ENCODE data around the gene EFNB3. TPM values are rescaled to one million over a fixed set of nuclear protein-coding genes. Genes with fewer than 3 reads are reported as not detected.

Gene EFNB3
- total RNA-seq, 2 donors from 2014 or later, result 0.33 to 0.78 TPM

DNA sequence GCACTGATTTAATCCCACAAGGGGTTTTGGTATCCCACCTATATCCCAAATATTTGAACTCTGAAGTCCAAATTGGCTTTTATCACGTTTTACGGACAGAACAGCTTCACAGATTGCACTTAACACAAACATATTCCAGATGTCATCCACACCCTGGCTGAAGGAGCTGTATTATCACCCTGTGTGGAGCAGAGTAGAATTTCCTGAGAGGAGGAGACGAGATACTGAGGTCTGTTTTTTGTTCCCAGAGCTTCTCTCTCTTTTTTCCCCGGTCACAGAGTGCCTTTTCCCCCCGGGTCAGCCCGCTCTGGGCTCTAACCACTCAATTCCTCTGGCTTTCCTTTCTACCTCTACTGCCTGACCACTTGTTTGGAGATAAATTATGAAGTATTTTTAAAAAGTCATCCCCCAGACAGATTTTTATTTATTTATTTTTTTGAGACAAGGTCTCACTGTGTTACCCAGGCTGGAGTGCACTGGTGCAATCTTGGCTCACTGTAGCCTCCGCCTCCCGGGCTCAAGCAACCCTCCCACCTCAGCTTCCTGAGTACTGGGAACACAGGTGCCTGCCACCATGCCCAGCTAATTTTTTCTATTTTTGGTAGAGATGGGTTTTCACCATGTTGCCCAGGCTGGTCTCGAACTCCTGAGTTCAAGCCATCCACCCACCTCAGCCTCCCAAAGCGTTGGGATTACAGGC lies 43.2 kb downstream of the EFNB3 start:
- 71 to 78% methylated on average over 10 of the region's 10 CpGs for WGBS, 2 donors
- no peak for DNase-seq

DNA sequence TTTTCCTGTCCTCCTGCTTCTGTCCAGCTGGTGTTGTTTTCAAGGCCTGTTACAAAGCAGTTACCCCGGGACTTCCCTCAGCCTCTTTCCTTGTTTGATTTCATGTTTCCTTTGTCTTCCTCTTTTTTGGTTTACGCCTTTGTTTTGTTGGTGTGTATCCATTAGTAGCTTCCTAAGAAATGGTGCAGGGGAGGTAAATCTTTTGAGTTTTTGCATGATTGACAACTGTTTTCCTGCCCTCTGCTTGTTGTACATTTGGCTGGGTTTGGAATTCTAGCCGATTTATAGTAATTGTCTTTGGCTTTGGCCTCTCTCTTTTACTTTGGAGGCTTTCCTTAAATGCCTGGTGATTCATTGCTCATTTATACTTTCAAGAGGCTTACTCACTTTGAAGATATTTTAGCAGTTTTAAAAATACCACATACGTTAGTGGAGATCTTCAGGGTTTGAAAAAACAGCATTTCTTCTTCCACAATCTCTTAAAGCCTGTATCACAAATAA lies 45.4 kb downstream of the EFNB3 start:
- no peak for DNase-seq
- no peak for ATAC-seq
- no peak overlapping the region for H3K27ac ChIP-seq
- H3K27me3 ChIP-seq, result no peaks in the 10 kb centered on the region
- intact Hi-C loops (cut with DNase I), result no loop called here
- H3K36me3 ChIP-seq (replicated peaks in 1 of 2; ENCODE audit: insufficient read depth in 1 of 2, low read depth in 2 of 2), result no peaks in the 10 kb centered on the region
- H3K4me3 ChIP-seq, result no peak overlapping the region
- no peaks in the 10 kb centered on the region for H3K4me1 ChIP-seq
- TF ChIP-seq POLR2A (IDR thresholded peaks at IDR 0.05), result no peak
- H3K9me3 ChIP-seq, result no peaks in the 10 kb centered on the region
- WGBS, 2 donors, result 65 to 84% methylated on average over 4 of the region's 4 CpGs

More for the DNA sequence above, 43.2 kb downstream of the EFNB3 start:
- intact Hi-C loops (cut with DNase I), result loop anchor here (5.0 kb wide), 1 partner anchor 234 kb away; no protein-coding TSS in a partner anchor
- TF ChIP-seq POLR2A (IDR thresholded peaks at IDR 0.05), result no peak
- TF ChIP-seq, protein P1, sequence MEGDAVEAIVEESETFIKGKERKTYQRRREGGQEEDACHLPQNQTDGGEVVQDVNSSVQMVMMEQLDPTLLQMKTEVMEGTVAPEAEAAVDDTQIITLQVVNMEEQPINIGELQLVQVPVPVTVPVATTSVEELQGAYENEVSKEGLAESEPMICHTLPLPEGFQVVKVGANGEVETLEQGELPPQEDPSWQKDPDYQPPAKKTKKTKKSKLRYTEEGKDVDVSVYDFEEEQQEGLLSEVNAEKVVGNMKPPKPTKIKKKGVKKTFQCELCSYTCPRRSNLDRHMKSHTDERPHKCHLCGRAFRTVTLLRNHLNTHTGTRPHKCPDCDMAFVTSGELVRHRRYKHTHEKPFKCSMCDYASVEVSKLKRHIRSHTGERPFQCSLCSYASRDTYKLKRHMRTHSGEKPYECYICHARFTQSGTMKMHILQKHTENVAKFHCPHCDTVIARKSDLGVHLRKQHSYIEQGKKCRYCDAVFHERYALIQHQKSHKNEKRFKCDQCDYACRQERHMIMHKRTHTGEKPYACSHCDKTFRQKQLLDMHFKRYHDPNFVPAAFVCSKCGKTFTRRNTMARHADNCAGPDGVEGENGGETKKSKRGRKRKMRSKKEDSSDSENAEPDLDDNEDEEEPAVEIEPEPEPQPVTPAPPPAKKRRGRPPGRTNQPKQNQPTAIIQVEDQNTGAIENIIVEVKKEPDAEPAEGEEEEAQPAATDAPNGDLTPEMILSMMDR (IDR thresholded peaks at IDR 0.05), result no peak
- ATAC-seq, result no peak
- H3K9me3 ChIP-seq, result no peaks in the 10 kb centered on the region
- no peak overlapping the region for H3K27ac ChIP-seq
- H3K27me3 ChIP-seq, result no peaks in the 10 kb centered on the region
- no peaks in the 10 kb centered on the region for H3K4me1 ChIP-seq
- H3K4me3 ChIP-seq, result no peak overlapping the region
- H3K36me3 ChIP-seq (replicated peaks in 1 of 2; ENCODE audit: insufficient read depth in 1 of 2, low read depth in 2 of 2), result no peaks in the 10 kb centered on the region

GRCh38 chr17:7754656-7755055 lies 49.7 kb downstream of the EFNB3 start:
- WGBS, 2 donors, result 84 to 89% methylated on average over 5 to 8 of the region's 8 CpGs

GRCh38 chr17:7755095-7755890 lies 50.3 kb downstream of the EFNB3 start:
- intact Hi-C loops (cut with DNase I), result no loop called here
- no peaks in the 10 kb centered on the region for H3K9me3 ChIP-seq
- no peak for TF ChIP-seq POLR2A (IDR thresholded peaks at IDR 0.05)
- TF ChIP-seq, protein P1 (IDR thresholded peaks at IDR 0.05), result no peak
- ATAC-seq (no peak), DNase-seq (no peak)
- no peak overlapping the region for H3K27ac ChIP-seq
- H3K4me3 ChIP-seq, result no peak overlapping the region
- 62 to 65% methylated on average over 9 of the region's 9 CpGs for WGBS, 2 donors
- H3K36me3 ChIP-seq (replicated peaks in 1 of 2; ENCODE audit: insufficient read depth in 1 of 2, low read depth in 2 of 2), result no peaks in the 10 kb centered on the region
- no peaks in the 10 kb centered on the region for H3K4me1 ChIP-seq
- no peaks in the 10 kb centered on the region for H3K27me3 ChIP-seq

More at GRCh38 chr17:7754656-7755055, 49.7 kb downstream of the EFNB3 start:
- no peaks in the 10 kb centered on the region for H3K36me3 ChIP-seq (replicated peaks in 1 of 2; ENCODE audit: insufficient read depth in 1 of 2, low read depth in 2 of 2)
- no peaks in the 10 kb centered on the region for H3K4me1 ChIP-seq
- H3K27me3 ChIP-seq, result no peaks in the 10 kb centered on the region
- H3K4me3 ChIP-seq, result no peak overlapping the region
- no peak for TF ChIP-seq POLR2A (IDR thresholded peaks at IDR 0.05)
- TF ChIP-seq, protein P1 (IDR thresholded peaks at IDR 0.05), result no peak
- intact Hi-C loops (cut with DNase I), result no loop called here
- no peaks in the 10 kb centered on the region for H3K9me3 ChIP-seq
- no peak overlapping the region for H3K27ac ChIP-seq
- no peak for DNase-seq
- no peak for ATAC-seq

DNA sequence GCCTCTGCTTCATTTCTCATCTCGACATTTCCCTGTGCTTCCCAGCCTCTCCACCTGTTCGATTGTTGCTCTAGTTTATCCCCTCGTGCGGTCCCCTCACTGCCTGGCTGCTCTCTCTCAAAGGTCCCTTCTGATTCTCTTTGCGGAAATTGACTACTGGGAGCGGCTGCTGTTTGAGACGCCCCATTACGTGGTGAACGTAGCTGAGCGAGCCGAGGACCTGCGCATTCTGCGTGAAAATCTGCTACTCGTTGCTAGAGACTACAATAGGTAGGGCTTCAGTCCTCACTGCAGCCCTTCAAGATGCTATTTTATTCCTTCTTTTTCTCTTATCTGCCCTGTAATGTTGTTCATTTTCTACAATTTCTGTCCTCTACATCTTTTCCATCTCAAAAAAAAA lies 52.0 kb downstream of the EFNB3 start:
- no peaks in the 10 kb centered on the region for H3K36me3 ChIP-seq (replicated peaks in 1 of 2; ENCODE audit: insufficient read depth in 1 of 2, low read depth in 2 of 2)
- WGBS, 2 donors, result 84 to 87% methylated on average over 14 of the region's 14 CpGs

More for the DNA sequence above, 52.0 kb downstream of the EFNB3 start:
- no peak overlapping the region for H3K4me3 ChIP-seq
- H3K9me3 ChIP-seq, result no peaks in the 10 kb centered on the region
- H3K27me3 ChIP-seq, result no peaks in the 10 kb centered on the region
- DNase-seq (no peak), ATAC-seq (no peak)
- H3K4me1 ChIP-seq, result no peaks in the 10 kb centered on the region
- TF ChIP-seq, protein P1 (IDR thresholded peaks at IDR 0.05), result no peak
- no peak for TF ChIP-seq POLR2A (IDR thresholded peaks at IDR 0.05)
- H3K27ac ChIP-seq, result no peak overlapping the region
- intact Hi-C loops (cut with DNase I), result no loop called here
